ENCODE measurements around the gene ARHGEF28. TPM values are rescaled to one million over a fixed set of nuclear protein-coding genes. Genes with fewer than 3 reads are reported as not detected.

The ARHGEF28 gene
- total and polyA plus RNA-seq, 10 of the 15 experiments (the other 5 are each of a cell fraction or from before 2014, with no cell fraction given), result 0.10 to 0.72 (median 0.22) TPM; not detected in 2

DNA sequence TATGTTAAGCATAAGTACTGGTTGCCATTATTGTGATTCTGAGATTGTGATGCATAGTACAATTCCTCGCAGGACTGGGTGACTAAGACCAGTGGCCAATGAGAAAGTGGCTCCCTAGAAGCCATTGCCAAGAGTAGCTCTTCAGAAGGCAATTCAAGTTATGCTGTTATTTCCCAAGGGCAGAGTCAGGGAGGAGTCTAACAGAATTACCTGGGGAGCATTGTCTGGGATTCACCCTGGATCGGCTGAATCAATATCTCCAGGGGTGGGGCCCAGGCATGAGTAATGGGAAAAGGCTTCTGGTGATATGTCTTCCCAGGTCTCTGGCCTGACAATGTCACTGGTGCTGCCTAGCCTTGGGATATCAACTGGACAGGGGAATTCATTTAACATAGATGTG lies 10.9 kb upstream of the ARHGEF28 start:
- no peaks in the 10 kb centered on the region for H4K20me1 ChIP-seq (ENCODE audit: control insufficient read depth, insufficient read depth)
- H2AFZ ChIP-seq (ENCODE audit: control insufficient read depth, low read depth, low read length), result no peak overlapping the region
- no peaks in the 10 kb centered on the region for H3K9me3 ChIP-seq (replicated peaks; ENCODE audit: control insufficient read depth, insufficient read depth, low read length)
- H3K4me3 ChIP-seq, result no peak overlapping the region
- in situ Hi-C loops (cut with MboI) (no loop called here), intact Hi-C loops (cut with micrococcal nuclease; ENCODE audit: unreplicated experiment) (no loop called here)
- CTCF ChIA-PET, result interaction anchor here (1.0 to 1.6 kb wide), 2 partner anchors 10 to 18 kb away, joined by 4 read pairs; no protein-coding TSS in a partner anchor
- ATAC-seq, result no peak
- no TSS peak for BruUV-seq (replicated peaks)
- H3K4me2 ChIP-seq (ENCODE audit: control insufficient read depth, insufficient read depth), result no peak overlapping the region
- H3K9ac ChIP-seq (ENCODE audit: control insufficient read depth, insufficient read depth, low read length), result no peak overlapping the region
- H3K79me2 ChIP-seq (ENCODE audit: control insufficient read depth, insufficient read depth, low read length), result no peaks in the 10 kb centered on the region
- no peaks in the 10 kb centered on the region for H3K27me3 ChIP-seq (replicated peaks in 1 of 2; ENCODE audit: control insufficient read depth in 2 of 2, insufficient read depth in 2 of 2, low read length in 1 of 2)
- no peak overlapping the region for H3K27ac ChIP-seq (ENCODE audit: control insufficient read depth, insufficient read depth)
- H3K4me1 ChIP-seq (ENCODE audit: control insufficient read depth, insufficient read depth, low read length), result peaks cover 7% of the 10 kb centered on the region
- no peaks in the 10 kb centered on the region for H3K36me3 ChIP-seq (ENCODE audit: control insufficient read depth in 2 of 2, insufficient read depth in 2 of 2, low read length in 1 of 2)
- no peak for FAIRE-seq
- RAD21 ChIA-PET (ENCODE audit: unreplicated experiment), result interaction anchor here (1.9 kb wide), 1 partner anchor 24 kb away, joined by 4 read pairs; no protein-coding TSS in a partner anchor
- SMC1A ChIA-PET (ENCODE audit: uncharacterized antibody, unreplicated experiment), result interaction anchor here (0.8 to 1.9 kb wide), 3 partner anchors 11 to 24 kb away, joined by 3 to 9 read pairs (median 3); no protein-coding TSS in a partner anchor
- POLR2A ChIA-PET, result no interaction called here
- 71% methylated on average over 2 of the region's 2 CpGs for WGBS (ENCODE audit: insufficient coverage, insufficient replicate concordance, low lambda C conversion rate, missing lambda C conversion rate)
- TF ChIP-seq NBN (IDR thresholded peaks at IDR 0.05), result no peak
- no peak for TF ChIP-seq EGR1 (IDR thresholded peaks at IDR 0.05; ENCODE audit: borderline replicate concordance in 1 of 2, low read depth in 2 of 2, low read length in 2 of 2)
- TF ChIP-seq, protein P1, sequence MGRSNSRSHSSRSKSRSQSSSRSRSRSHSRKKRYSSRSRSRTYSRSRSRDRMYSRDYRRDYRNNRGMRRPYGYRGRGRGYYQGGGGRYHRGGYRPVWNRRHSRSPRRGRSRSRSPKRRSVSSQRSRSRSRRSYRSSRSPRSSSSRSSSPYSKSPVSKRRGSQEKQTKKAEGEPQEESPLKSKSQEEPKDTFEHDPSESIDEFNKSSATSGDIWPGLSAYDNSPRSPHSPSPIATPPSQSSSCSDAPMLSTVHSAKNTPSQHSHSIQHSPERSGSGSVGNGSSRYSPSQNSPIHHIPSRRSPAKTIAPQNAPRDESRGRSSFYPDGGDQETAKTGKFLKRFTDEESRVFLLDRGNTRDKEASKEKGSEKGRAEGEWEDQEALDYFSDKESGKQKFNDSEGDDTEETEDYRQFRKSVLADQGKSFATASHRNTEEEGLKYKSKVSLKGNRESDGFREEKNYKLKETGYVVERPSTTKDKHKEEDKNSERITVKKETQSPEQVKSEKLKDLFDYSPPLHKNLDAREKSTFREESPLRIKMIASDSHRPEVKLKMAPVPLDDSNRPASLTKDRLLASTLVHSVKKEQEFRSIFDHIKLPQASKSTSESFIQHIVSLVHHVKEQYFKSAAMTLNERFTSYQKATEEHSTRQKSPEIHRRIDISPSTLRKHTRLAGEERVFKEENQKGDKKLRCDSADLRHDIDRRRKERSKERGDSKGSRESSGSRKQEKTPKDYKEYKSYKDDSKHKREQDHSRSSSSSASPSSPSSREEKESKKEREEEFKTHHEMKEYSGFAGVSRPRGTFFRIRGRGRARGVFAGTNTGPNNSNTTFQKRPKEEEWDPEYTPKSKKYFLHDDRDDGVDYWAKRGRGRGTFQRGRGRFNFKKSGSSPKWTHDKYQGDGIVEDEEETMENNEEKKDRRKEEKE (IDR thresholded peaks at IDR 0.05), result no peak
- TF ChIP-seq CBFB (IDR thresholded peaks at IDR 0.05; ENCODE audit: low read depth), result no peak
- no peak for TF ChIP-seq CHD4 (IDR thresholded peaks at IDR 0.05)
- TF ChIP-seq FOXK2 (IDR thresholded peaks at IDR 0.05), result no peak
- DNase-seq (ENCODE audit: low read depth, low spot score), result no peak

Data from GM12878 (cell line).